ENCODE results near the gene HPX. TPM values are rescaled to one million over a fixed set of nuclear protein-coding genes. Genes with fewer than 3 reads are reported as not detected.

Gene HPX
- total and polyA plus RNA-seq, 11 donors, result 0.17 to 1.5 (median 0.37) TPM; not detected in 5

- Histone ChIP-seq H3K9me3 (no peaks in the 10 kb centered on the region), H3K4me3 (no peak overlapping the region), H3K36me3 (peaks cover 0 to 36% (median 23%) of the 10 kb centered on the region in 9 donors), H3K27me3 (no peaks in the 10 kb centered on the region), H3K4me1 (peaks cover 0 to 16% (median 0%) of the 10 kb centered on the region in 12 donors), H3K27ac (no peak overlapping the region)
- DNase-seq (no peak), ATAC-seq (peak in 1 of 4 donors; percentile 23)
- intact Hi-C loops (cut with DNase I), result no loop called here
- WGBS, 4 donors, result 90 to 96% (median 94%) methylated on average over 19 to 23 of the region's 23 CpGs
- TF ChIP-seq POLR2A (IDR thresholded peaks at IDR 0.05), result no peak
- TF ChIP-seq, protein P1, sequence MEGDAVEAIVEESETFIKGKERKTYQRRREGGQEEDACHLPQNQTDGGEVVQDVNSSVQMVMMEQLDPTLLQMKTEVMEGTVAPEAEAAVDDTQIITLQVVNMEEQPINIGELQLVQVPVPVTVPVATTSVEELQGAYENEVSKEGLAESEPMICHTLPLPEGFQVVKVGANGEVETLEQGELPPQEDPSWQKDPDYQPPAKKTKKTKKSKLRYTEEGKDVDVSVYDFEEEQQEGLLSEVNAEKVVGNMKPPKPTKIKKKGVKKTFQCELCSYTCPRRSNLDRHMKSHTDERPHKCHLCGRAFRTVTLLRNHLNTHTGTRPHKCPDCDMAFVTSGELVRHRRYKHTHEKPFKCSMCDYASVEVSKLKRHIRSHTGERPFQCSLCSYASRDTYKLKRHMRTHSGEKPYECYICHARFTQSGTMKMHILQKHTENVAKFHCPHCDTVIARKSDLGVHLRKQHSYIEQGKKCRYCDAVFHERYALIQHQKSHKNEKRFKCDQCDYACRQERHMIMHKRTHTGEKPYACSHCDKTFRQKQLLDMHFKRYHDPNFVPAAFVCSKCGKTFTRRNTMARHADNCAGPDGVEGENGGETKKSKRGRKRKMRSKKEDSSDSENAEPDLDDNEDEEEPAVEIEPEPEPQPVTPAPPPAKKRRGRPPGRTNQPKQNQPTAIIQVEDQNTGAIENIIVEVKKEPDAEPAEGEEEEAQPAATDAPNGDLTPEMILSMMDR (IDR thresholded peaks at IDR 0.05), result no peak
These were observed 29.9 kb downstream of the HPX start for GRCh38 chr11:6410695-6411430.

GRCh38 chr11:6406370-6406769, 34.4 kb downstream of the HPX start:
- H3K9me3 ChIP-seq, result no peaks in the 10 kb centered on the region
- WGBS, 4 donors, result 51 to 58% (median 58%) methylated on average over 2 of the region's 2 CpGs
- intact Hi-C loops (cut with DNase I), result no loop called here
- peaks cover 0 to 54% (median 40%) of the 10 kb centered on the region in 9 donors for H3K36me3 ChIP-seq
- TF ChIP-seq, protein P1 (IDR thresholded peaks at IDR 0.05), result no peak
- TF ChIP-seq POLR2A (IDR thresholded peaks at IDR 0.05), result no peak
- DNase-seq (no peak), ATAC-seq (no peak)
- H3K4me3 ChIP-seq, result no peak overlapping the region
- H3K4me1 ChIP-seq, result peaks cover 0 to 18% (median 0%) of the 10 kb centered on the region in 12 donors
- H3K27me3 ChIP-seq, result no peaks in the 10 kb centered on the region
- H3K27ac ChIP-seq, result no peak overlapping the region

GRCh38 chr11:6405846-6406245, 34.9 kb downstream of the HPX start:
- H3K4me3 ChIP-seq, result no peak overlapping the region
- no peaks in the 10 kb centered on the region for H3K9me3 ChIP-seq
- H3K36me3 ChIP-seq, result peaks cover 0 to 54% (median 43%) of the 10 kb centered on the region in 9 donors
- intact Hi-C loops (cut with DNase I), result no loop called here
- DNase-seq (no peak), ATAC-seq (no peak)
- no peaks in the 10 kb centered on the region for H3K27me3 ChIP-seq
- TF ChIP-seq, protein P1 (IDR thresholded peaks at IDR 0.05), result no peak
- no peak for TF ChIP-seq POLR2A (IDR thresholded peaks at IDR 0.05)
- H3K4me1 ChIP-seq, result peaks cover 0 to 18% (median 0%) of the 10 kb centered on the region in 12 donors
- no peak overlapping the region for H3K27ac ChIP-seq
- 91 to 95% (median 93%) methylated on average over 6 of the region's 6 CpGs for WGBS, 4 donors

- TF ChIP-seq, protein P1 (IDR thresholded peaks at IDR 0.05), result no peak
- no peak for TF ChIP-seq POLR2A (IDR thresholded peaks at IDR 0.05)
- DNase-seq, result no peak
- Histone ChIP-seq H3K27ac (no peak overlapping the region), H3K4me1 (peaks cover 0 to 18% (median 0%) of the 10 kb centered on the region in 12 donors), H3K9me3 (no peaks in the 10 kb centered on the region), H3K27me3 (no peaks in the 10 kb centered on the region), H3K36me3 (peaks cover 0 to 54% (median 43%) of the 10 kb centered on the region in 9 donors), H3K4me3 (no peak overlapping the region)
- WGBS, 4 donors, result 82 to 90% (median 84%) methylated on average over 6 to 13 of the region's 13 CpGs
- intact Hi-C loops (cut with DNase I), result no loop called here
- peak in 1 of 4 donors; percentile 6 for ATAC-seq
These were observed 35.6 kb downstream of the HPX start for GRCh38 chr11:6405052-6405667.
